OCI-LY1 (cell line): ENCODE measurements around the gene SHC4.

Experiments
- EZH2 ChIP-seq: fragments of 200-600 bp; sonication (generic), shearing (Covaris generic); IDR thresholded peaks from 2 replicates; pipeline ENCODE4 v1.8.0; 2017; ENCODE audit warnings: borderline replicate concordance, mixed run types, mild to moderate bottlenecking, antibody characterized with exemption, low read length, moderate library complexity, mixed read lengths
- TF ChIP-seq, protein P1 (sequence below): fragments of 200-600 bp; sonication (generic), shearing (Covaris generic); IDR thresholded peaks from 2 replicates; pipeline ENCODE4 v1.5.1; 2017; ENCODE audit warnings: mild to moderate bottlenecking, antibody characterized with exemption, low read length, moderate library complexity, mixed read lengths

- TF ChIP-seq, protein P1, sequence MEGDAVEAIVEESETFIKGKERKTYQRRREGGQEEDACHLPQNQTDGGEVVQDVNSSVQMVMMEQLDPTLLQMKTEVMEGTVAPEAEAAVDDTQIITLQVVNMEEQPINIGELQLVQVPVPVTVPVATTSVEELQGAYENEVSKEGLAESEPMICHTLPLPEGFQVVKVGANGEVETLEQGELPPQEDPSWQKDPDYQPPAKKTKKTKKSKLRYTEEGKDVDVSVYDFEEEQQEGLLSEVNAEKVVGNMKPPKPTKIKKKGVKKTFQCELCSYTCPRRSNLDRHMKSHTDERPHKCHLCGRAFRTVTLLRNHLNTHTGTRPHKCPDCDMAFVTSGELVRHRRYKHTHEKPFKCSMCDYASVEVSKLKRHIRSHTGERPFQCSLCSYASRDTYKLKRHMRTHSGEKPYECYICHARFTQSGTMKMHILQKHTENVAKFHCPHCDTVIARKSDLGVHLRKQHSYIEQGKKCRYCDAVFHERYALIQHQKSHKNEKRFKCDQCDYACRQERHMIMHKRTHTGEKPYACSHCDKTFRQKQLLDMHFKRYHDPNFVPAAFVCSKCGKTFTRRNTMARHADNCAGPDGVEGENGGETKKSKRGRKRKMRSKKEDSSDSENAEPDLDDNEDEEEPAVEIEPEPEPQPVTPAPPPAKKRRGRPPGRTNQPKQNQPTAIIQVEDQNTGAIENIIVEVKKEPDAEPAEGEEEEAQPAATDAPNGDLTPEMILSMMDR = no peak
- TF ChIP-seq EZH2 = no peak
These were observed 105.3 kb downstream of the SHC4 start for GRCh38 chr15:48858401-48858800.
